ENCODE data around the gene QRICH2. TPM values are rescaled to one million over a fixed set of nuclear protein-coding genes. Genes with fewer than 3 reads are reported as not detected.

Gene QRICH2
- total and polyA plus RNA-seq, 2 of the 4 experiments (the other 2 are of a cell fraction) = 4.3 to 4.8 TPM

- no peak overlapping the region for H4K91ac ChIP-seq (ENCODE audit: insufficient read depth, low read depth, low read length)
- no peak overlapping the region for H3K4ac ChIP-seq (ENCODE audit: low read depth, low read length)
- no peak overlapping the region for H3K27ac ChIP-seq (ENCODE audit: insufficient read depth, low read length)
- no peak overlapping the region for H3K4me2 ChIP-seq (ENCODE audit: low read depth, low read length)
- ChIA-PET POLR2A (ENCODE audit: unreplicated experiment) (no interaction called here), CTCF (interaction anchor here (0.6 to 1.4 kb wide), 2 partner anchors 31 to 97 kb away, joined by 4 read pairs; no protein-coding TSS in a partner anchor)
- no peak for DNase-seq
- no peaks in the 10 kb centered on the region; the same call in 1 of the 2 replicates for H4K20me1 ChIP-seq (ENCODE audit: insufficient read depth, low read length)
- H2BK5ac ChIP-seq (ENCODE audit: low read depth, low read length, poor library complexity, severe bottlenecking) = no peak overlapping the region
- no peak overlapping the region for H2AK9ac ChIP-seq (replicated peaks; ENCODE audit: low read depth, low read length, poor library complexity)
- H3K4me1 ChIP-seq (ENCODE audit: control insufficient read depth, insufficient read depth, low read length) = peaks cover 15% of the 10 kb centered on the region
- WGBS, 2 experiments (ENCODE audit: extremely low coverage in 2 of 2, insufficient read length in 1 of 2) = 85% methylated on average over 3 of the region's 11 CpGs; no CpG with 5 or more reads in 1 of the 2 experiments
- no peak overlapping the region for H4K5ac ChIP-seq (ENCODE audit: low read depth, low read length)
- no peaks in the 10 kb centered on the region for H3K36me3 ChIP-seq (ENCODE audit: control insufficient read depth, insufficient read depth, low read length)
- H2AFZ ChIP-seq (replicated peaks; ENCODE audit: low read length, poor library complexity) = no peak overlapping the region
- H3K27me3 ChIP-seq (ENCODE audit: control insufficient read depth, insufficient read depth, low read length) = peaks cover 11% of the 10 kb centered on the region
- H2BK20ac ChIP-seq (ENCODE audit: low read depth, low read length) = no peak overlapping the region
- H4K8ac ChIP-seq (ENCODE audit: low read depth in 2 of 2, low read length in 2 of 2) = no peak overlapping the region
- no peak overlapping the region for H3K56ac ChIP-seq (ENCODE audit: extremely low read depth, insufficient read depth, low read length)
- H3K4me3 ChIP-seq (ENCODE audit: insufficient read depth, low read depth, low read length) = no peak overlapping the region
- no peak overlapping the region for H3K18ac ChIP-seq (ENCODE audit: low read depth, low read length)
- no peak for ATAC-seq (ENCODE audit: low read depth)
- no peak overlapping the region for H3K9ac ChIP-seq (ENCODE audit: low read depth, low read length)
- no peaks in the 10 kb centered on the region for H3K9me3 ChIP-seq (ENCODE audit: control insufficient read depth, insufficient read depth, low read length)
- TF ChIP-seq RCOR1 (IDR thresholded peaks at IDR 0.05; ENCODE audit: insufficient replicate concordance, low read length) = no peak
- no peak for TF ChIP-seq NFE2L2 (IDR thresholded peaks at IDR 0.05; ENCODE audit: low read depth, low read length)
- TF ChIP-seq CEBPB (IDR thresholded peaks at IDR 0.05; ENCODE audit: low read depth, low read length) = 0 out of 2 replicates have a peak, but pooled peaks have one; percentile 26
- no peak for TF ChIP-seq BHLHE40 (IDR thresholded peaks at IDR 0.05; ENCODE audit: low read depth, low read length)
- dilution Hi-C loops (cut with HindIII; ENCODE audit: low sequenced_read_pairs, unreplicated experiment) (no loop called here), intact Hi-C loops (cut with micrococcal nuclease) (no loop called here), in situ Hi-C loops (cut with MboI; ENCODE audit: low sequenced_read_pairs) (no loop called here)
- H3K14ac ChIP-seq (replicated peaks; ENCODE audit: low read depth, low read length) = no peak overlapping the region
- H3K23ac ChIP-seq (ENCODE audit: low read depth, low read length) = no peak overlapping the region
- H2BK120ac ChIP-seq (ENCODE audit: low read depth, low read length) = no peak overlapping the region
- H2AK5ac ChIP-seq (ENCODE audit: low read depth, low read length) = no peak overlapping the region
- H2BK15ac ChIP-seq (ENCODE audit: low read depth, low read length) = no peak overlapping the region
- no TSS peak for BruUV-seq (replicated peaks)
- no peaks in the 10 kb centered on the region; a peak in 1 of 4 replicates for H3K79me1 ChIP-seq (ENCODE audit: low read depth in 1 of 2, low read length in 2 of 2)
- peaks cover 13% of the 10 kb centered on the region for H3K9me1 ChIP-seq (ENCODE audit: insufficient read depth, low read length)
These were observed 59.9 kb downstream of the QRICH2 start for GRCh38 chr17:76248013-76248782.
